Measurements from ENCODE around the gene SRXN1.

Gene SRXN1

DNA sequence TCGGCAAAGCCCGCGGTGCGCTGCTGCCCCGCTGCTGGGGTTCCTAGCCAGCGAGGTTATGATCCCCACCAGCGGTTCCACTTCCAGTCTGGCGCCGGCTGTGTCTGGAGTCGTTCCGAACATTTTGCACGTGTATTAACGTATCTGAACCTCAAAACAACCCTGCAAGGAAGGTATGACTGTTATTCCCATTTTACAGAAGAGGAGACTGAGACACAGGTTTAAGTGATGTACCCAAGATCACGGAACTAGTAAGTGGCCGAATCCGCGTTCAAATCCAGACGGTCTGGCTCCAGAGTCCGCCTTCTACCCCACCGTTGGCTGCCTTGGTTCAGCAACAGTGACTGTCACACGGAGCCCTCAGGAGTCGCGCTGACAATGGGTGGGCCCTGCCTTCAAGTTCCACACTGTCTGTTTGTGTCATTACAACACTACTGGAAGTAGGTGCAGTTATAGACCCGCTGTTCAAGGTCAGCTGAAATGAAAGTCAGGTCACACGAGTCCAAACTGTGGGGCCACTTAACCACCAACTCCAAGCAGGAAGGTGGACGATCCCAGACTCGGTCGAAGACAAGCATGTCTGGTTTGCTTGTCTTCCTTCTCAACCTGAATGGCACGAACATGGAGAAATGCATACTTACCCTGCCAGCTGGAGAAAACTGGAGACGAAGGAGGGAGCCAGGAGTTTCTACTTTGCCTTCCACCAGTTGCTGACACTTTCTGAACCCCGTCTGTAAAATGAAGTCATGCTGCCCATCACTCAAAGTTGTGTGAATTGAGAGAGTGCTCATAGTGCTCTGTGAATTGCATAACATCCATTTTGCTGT lies 803 bp upstream of the SRXN1 start:
- peak overlapping the region; percentile 93 for H3K4me3 ChIP-seq (ENCODE audit: low read depth, low read length)
- DNase-seq (ENCODE audit: low read depth, low spot score) = no peak
- POLR2A ChIA-PET = no interaction called here
- CTCF ChIA-PET = interaction anchor here (1.0 to 4.0 kb wide), 2 partner anchors 8 to 13 kb away, joined by 3 to 32 read pairs; no protein-coding TSS in a partner anchor
- TF ChIP-seq, protein P1, sequence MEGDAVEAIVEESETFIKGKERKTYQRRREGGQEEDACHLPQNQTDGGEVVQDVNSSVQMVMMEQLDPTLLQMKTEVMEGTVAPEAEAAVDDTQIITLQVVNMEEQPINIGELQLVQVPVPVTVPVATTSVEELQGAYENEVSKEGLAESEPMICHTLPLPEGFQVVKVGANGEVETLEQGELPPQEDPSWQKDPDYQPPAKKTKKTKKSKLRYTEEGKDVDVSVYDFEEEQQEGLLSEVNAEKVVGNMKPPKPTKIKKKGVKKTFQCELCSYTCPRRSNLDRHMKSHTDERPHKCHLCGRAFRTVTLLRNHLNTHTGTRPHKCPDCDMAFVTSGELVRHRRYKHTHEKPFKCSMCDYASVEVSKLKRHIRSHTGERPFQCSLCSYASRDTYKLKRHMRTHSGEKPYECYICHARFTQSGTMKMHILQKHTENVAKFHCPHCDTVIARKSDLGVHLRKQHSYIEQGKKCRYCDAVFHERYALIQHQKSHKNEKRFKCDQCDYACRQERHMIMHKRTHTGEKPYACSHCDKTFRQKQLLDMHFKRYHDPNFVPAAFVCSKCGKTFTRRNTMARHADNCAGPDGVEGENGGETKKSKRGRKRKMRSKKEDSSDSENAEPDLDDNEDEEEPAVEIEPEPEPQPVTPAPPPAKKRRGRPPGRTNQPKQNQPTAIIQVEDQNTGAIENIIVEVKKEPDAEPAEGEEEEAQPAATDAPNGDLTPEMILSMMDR (IDR thresholded peaks at IDR 0.05; ENCODE audit: insufficient read depth, low read length, missing control alignments) = no peak

DNA sequence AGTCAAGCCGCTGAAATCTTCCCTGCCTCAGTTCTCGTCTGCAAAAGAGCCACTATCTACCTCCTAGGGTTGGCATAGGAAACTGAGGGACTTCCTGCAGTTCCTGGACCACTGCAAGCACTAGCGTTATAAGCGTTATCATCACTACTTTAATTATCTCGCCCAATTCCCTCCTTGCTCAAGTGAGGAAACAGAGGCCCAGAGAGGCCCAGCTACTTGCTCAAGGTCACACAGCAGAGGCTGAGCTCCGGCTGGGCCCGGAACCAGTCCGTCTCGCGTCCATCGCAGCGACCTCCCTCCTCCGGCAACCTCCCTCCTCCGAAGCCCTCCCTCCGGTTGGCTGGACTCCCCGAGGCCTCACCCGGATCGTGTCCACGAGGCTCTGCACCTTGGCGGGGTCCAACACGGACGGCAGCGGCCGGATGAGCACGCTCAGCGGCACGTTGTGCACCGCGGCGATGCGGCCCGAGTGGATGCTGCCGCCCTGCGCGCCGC lies 338 bp downstream of the SRXN1 start:
- CTCF ChIA-PET = interaction anchor here (2.7 kb wide), 1 partner anchor 14 kb away, joined by 17 read pairs; no protein-coding TSS in a partner anchor
- TF ChIP-seq, protein P1 (IDR thresholded peaks at IDR 0.05; ENCODE audit: insufficient read depth, low read length, missing control alignments) = no peak
- POLR2A ChIA-PET = interaction anchor here (0.9 kb wide), 2 partner anchors 10 to 109 kb away, joined by 5 to 6 read pairs; partner anchors contain the start of gene CSNK2A1
- H3K4me3 ChIP-seq (ENCODE audit: low read depth, low read length) = peak overlapping the region; percentile 93
- DNase-seq (ENCODE audit: low read depth, low spot score) = no peak

DNA sequence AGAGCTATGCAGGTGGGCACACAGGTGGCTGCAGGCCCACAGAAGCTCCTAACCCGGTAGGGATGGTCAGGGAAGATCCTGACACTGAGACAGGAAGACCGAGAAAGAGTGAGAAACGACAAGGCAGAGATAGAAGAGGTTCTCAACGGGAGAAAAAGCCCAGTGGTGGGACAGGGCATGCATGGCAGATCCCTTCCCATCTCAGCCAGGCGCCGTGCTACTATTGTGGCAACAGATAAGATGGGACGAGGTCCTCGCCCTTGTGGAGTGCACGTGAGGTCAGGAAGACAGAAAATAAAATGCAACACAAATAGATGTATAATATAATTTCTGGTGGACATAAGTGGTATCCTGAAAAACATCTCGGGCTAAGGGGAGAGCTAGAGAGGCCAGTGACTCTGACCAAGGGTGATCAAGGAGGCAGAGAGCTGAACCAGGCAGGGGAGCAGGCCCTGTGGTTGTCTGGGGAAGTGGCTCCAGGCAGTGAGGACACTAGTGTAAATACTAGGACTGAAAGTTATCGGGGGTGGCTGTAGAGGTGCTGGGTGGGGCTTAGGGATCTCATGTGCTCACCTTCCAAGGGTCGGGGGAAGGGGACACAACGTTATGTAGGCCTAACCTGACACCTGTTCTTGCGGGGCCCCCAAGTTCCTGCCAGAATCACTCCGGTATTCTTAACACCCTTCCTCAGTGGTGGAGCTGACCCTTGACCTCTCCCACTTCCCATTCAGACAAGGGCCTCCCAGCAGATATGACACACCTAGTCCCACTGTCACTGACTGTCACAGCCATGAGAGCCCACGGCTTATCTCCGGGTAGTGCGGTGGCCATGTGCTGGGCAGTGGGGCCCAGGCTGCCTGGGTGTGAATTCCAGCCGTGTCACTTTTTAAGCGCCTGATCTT lies 1.0 kb downstream of the SRXN1 start:
- POLR2A ChIA-PET = interaction anchor here (0.9 kb wide), 2 partner anchors 9 to 108 kb away, joined by 5 to 6 read pairs; partner anchors contain the start of gene CSNK2A1
- TF ChIP-seq, protein P1 (IDR thresholded peaks at IDR 0.05; ENCODE audit: insufficient read depth, low read length, missing control alignments) = no peak
- no peak for DNase-seq (ENCODE audit: low read depth, low spot score)
- H3K4me3 ChIP-seq (ENCODE audit: low read depth, low read length) = peak overlapping the region; percentile 93
- CTCF ChIA-PET = interaction anchor here (0.9 to 2.7 kb wide), 2 partner anchors 15 to 90 kb away, joined by 3 to 17 read pairs; no protein-coding TSS in a partner anchor

DNA sequence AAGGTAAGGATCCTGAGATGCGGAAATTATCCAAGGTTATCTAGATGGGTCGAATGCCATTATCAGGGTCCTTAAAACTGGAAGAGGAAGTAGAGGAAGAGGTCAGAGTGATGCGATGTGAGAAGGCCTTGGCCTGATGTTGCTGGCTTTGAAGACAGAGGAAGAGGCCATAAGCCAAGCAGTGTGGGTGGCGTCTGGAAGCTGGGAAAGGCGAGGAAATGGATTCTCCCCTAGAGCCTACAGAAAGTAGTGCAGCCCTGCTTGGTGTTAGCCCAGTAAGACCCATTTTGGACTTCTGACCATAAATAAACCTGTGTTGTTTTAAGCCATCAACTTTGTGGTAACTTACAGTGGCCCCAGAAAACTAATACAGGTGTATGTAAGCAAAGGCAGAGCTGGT lies 2.0 kb downstream of the SRXN1 start:
- no peak for DNase-seq (ENCODE audit: low read depth, low spot score)
- no peak overlapping the region for H3K4me3 ChIP-seq (ENCODE audit: low read depth, low read length)
- POLR2A ChIA-PET = no interaction called here
- CTCF ChIA-PET = interaction anchor here (0.9 to 2.7 kb wide), 2 partner anchors 16 to 89 kb away, joined by 3 to 17 read pairs; no protein-coding TSS in a partner anchor
- TF ChIP-seq, protein P1 (IDR thresholded peaks at IDR 0.05; ENCODE audit: insufficient read depth, low read length, missing control alignments) = no peak

DNA sequence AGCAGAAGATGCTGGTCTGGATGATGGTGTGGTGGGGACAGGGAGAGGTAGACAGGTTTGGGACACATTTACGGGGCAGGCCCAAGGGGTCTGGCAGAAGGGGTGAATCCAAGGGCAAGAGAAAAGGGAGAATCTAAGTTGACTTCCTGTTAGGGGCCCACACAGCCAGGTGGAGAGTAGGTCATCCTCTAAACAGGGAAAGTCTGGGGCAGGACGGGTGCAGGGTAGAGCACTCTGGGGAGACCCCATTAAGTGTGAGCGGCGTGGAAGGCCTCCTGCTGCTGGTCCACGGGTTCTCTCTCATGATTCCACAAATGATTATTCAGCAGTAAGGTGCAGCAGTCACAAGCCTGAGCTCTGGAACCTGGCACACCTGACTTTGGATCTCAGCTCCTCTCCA lies 2.7 kb downstream of the SRXN1 start:
- ChIA-PET POLR2A (no interaction called here), CTCF (interaction anchor here (2.7 kb wide), 1 partner anchor 17 kb away, joined by 17 read pairs; no protein-coding TSS in a partner anchor)
- TF ChIP-seq, protein P1 (IDR thresholded peaks at IDR 0.05; ENCODE audit: insufficient read depth, low read length, missing control alignments) = no peak
- no peak overlapping the region for H3K4me3 ChIP-seq (ENCODE audit: low read depth, low read length)
- no peak for DNase-seq (ENCODE audit: low read depth, low spot score)

All from AG04449 (cell line).